ENCODE results near the gene SLC35E1. TPM values are rescaled to one million over a fixed set of nuclear protein-coding genes. Genes with fewer than 3 reads are reported as not detected.

Gene SLC35E1
- total and polyA plus RNA-seq, 2 of the 13 experiments (the other 11 are each of a cell fraction or from before 2014, with no cell fraction given): 21.2 to 46.5 TPM

DNA sequence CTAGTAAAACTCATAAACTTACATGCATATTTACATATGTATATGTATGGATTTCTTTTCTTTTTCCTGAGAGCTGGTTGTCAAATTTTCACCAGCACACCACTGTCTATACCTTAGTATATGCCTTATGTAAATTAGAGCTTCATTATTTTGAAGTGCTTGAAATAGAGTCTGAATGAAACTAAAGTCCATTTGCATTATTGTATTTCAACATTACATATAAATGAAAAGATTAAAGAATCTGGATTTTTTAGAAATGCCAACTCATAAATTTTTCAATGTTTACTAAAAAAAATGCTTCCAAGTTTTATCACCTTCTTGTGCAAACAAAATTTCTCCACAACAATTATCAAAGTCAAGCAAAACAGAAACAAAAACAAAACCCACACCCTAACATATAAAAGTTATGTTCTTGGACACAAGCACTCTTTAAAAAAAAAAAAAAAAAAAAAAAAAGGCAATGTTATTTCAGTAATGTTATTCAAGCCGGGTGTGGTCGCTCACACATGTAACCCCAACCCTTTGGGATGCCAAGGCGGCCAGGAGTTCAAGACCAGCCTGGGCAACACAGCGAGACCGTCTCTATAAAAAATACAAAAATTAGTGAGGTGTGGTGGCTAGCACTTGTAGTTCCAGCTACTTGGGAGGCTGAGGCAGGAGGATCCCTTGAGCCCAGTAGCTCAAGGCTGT, 37.4 kb upstream of the SLC35E1 start:
- Histone ChIP-seq H3K4me3 (replicated peaks in 1 of 3; ENCODE audit: insufficient read depth in 1 of 3, low read depth in 2 of 3, low read length in 3 of 3) (no peak overlapping the region), H3K4me2 (ENCODE audit: low read depth, low read length) (no peak overlapping the region), H3K36me3 (replicated peaks in 1 of 2; ENCODE audit: control insufficient read depth in 1 of 2, insufficient read depth in 2 of 2, low read length in 2 of 2) (no peaks in the 10 kb centered on the region; a peak in 2 of 5 replicates), H3K9ac (ENCODE audit: insufficient read depth, low read depth, low read length) (no peak overlapping the region), H3K4me1 (ENCODE audit: insufficient read depth, low read length) (0 out of 2 replicates have a peak, but pooled peaks cover under 1% of the 10 kb centered on the region), H3K9me3 (ENCODE audit: low read length) (no peaks in the 10 kb centered on the region), H4K20me1 (ENCODE audit: insufficient read depth, low read length) (peaks cover 8% of the 10 kb centered on the region; the same call in 1 of the 2 replicates), H3K79me2 (ENCODE audit: insufficient read depth, low read length) (peaks cover 88% of the 10 kb centered on the region), H3K27me3 (ENCODE audit: control insufficient read depth in 1 of 2, insufficient read depth in 2 of 2, low read length in 2 of 2) (no peaks in the 10 kb centered on the region), H3K27ac (ENCODE audit: extremely low read length, insufficient read depth, low read length) (no peak overlapping the region), H2AFZ (ENCODE audit: low read length) (no peak overlapping the region)
- ChIA-PET CTCF (ENCODE audit: low intra/inter-chr PET ratio, low total read pairs) (no interaction called here), POLR2A (no interaction called here)
- intact Hi-C loops (cut with micrococcal nuclease; ENCODE audit: unreplicated experiment) (no loop called here), in situ Hi-C loops (cut with HindIII; ENCODE audit: extremely low pct_ligation_motif_present, low pct_unique_long_range_greater_than_20kb) (no loop called here)
- ATAC-seq (no peak), DNase-seq (ENCODE audit: low spot score) (no peak), FAIRE-seq (no peak)
- 94% methylated on average over 5 of the region's 5 CpGs for WGBS (ENCODE audit: low lambda C conversion rate)
- BruUV-seq (replicated peaks): no TSS peak
- no peak for TF ChIP-seq PHF8 (CRISPR knock-in tag; IDR thresholded peaks at IDR 0.05)
- no peak for TF ChIP-seq ZNF34 (CRISPR knock-in tag; IDR thresholded peaks at IDR 0.05; ENCODE audit: borderline replicate concordance)
- TF ChIP-seq YEATS2 (CRISPR knock-in tag; IDR thresholded peaks at IDR 0.05; ENCODE audit: borderline replicate concordance): no peak
- TF ChIP-seq HOXA5 (CRISPR knock-in tag; IDR thresholded peaks at IDR 0.05): no peak
- no peak for TF ChIP-seq ZNF569 (CRISPR knock-in tag; IDR thresholded peaks at IDR 0.05; ENCODE audit: borderline replicate concordance)
- TF ChIP-seq ZNF431 (CRISPR knock-in tag; IDR thresholded peaks at IDR 0.05; ENCODE audit: borderline replicate concordance, low read depth): no peak
- TF ChIP-seq SP2 (CRISPR knock-in tag; IDR thresholded peaks at IDR 0.05): no peak
- no peak for TF ChIP-seq TEAD3 (CRISPR knock-in tag; optimal IDR thresholded peaks at IDR 0.05; ENCODE audit: borderline replicate concordance)

DNA sequence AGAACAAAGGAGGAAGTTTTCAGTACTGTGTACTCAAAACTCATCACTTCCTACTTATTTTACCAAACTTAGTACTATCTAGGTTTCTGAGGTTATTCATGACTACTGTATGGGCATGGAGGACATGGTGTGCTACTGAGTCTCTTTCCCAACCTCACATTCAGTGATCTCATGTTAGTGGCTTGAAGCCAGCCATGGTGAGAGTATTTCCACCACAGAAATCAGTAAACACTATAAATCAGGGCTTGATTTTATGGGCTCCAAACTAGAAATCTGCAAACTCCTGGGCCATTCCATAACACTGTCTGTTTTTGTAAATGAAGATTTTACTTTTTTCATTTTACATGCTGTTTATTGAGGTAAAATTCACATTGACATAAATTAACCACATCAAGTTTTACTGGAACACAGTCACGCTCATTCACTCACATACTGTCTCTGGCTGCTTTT, 36.1 kb upstream of the SLC35E1 start:
- H3K4me2 ChIP-seq (ENCODE audit: low read depth, low read length): no peak overlapping the region
- H3K27ac ChIP-seq (ENCODE audit: extremely low read length, insufficient read depth, low read length): no peak overlapping the region
- ATAC-seq: no peak
- H3K27me3 ChIP-seq (ENCODE audit: control insufficient read depth in 1 of 2, insufficient read depth in 2 of 2, low read length in 2 of 2): no peaks in the 10 kb centered on the region
- ChIA-PET POLR2A (no interaction called here), CTCF (ENCODE audit: low intra/inter-chr PET ratio, low total read pairs) (no interaction called here)
- intact Hi-C loops (cut with micrococcal nuclease; ENCODE audit: unreplicated experiment): no loop called here
- H3K9me3 ChIP-seq (ENCODE audit: low read length): no peaks in the 10 kb centered on the region
- DNase-seq (ENCODE audit: low spot score): no peak
- FAIRE-seq: no peak
- H3K79me2 ChIP-seq (ENCODE audit: insufficient read depth, low read length): peaks cover 90% of the 10 kb centered on the region
- 100% methylated on average over 1 of the region's 1 CpG for WGBS (ENCODE audit: low lambda C conversion rate)
- 0 out of 2 replicates have a peak, but pooled peaks cover 6% of the 10 kb centered on the region for H3K4me1 ChIP-seq (ENCODE audit: insufficient read depth, low read length)
- H3K9ac ChIP-seq (ENCODE audit: insufficient read depth, low read depth, low read length): no peak overlapping the region
- H3K4me3 ChIP-seq (replicated peaks in 1 of 3; ENCODE audit: insufficient read depth in 1 of 3, low read depth in 2 of 3, low read length in 3 of 3): no peak overlapping the region
- TF ChIP-seq DMAP1 (CRISPR knock-in tag; IDR thresholded peaks at IDR 0.05) (no peak), TEAD3 (CRISPR knock-in tag; optimal IDR thresholded peaks at IDR 0.05; ENCODE audit: borderline replicate concordance) (no peak)
- H3K36me3 ChIP-seq (replicated peaks in 1 of 2; ENCODE audit: control insufficient read depth in 1 of 2, insufficient read depth in 2 of 2, low read length in 2 of 2): peaks cover 0 to 1% of the 10 kb centered on the region in 2 experiments; a peak in 3 of 5 replicates
- peaks cover 8% of the 10 kb centered on the region; the same call in 1 of the 2 replicates for H4K20me1 ChIP-seq (ENCODE audit: insufficient read depth, low read length)
- H2AFZ ChIP-seq (ENCODE audit: low read length): no peak overlapping the region
- in situ Hi-C loops (cut with HindIII; ENCODE audit: extremely low pct_ligation_motif_present, low pct_unique_long_range_greater_than_20kb): no loop called here
- BruUV-seq (replicated peaks): no TSS peak

Data from HepG2 (cell line).